ENCODE results near the gene VPS13C.

- TF ChIP-seq CTCF (IDR thresholded peaks at IDR 0.05) (no peak), EZH2 (IDR thresholded peaks at IDR 0.05; ENCODE audit: borderline replicate concordance, insufficient read depth, low read depth, low read length, poor library complexity, severe bottlenecking) (no peak)
Observed at GRCh38 chr15:62103431-62103830, 43.2 kb upstream of the VPS13C start.
